GM21786 (cell line): ENCODE data around the gene SMARCA4.
"Not testable (repeated sequence)": the region's sequence is repeated elsewhere in the genome, so short reads cannot be mapped to it uniquely, and the experiment has no call there.

ENCODE experiments used
- ATAC-seq: cut with Tn5 transposase; IDR thresholded peaks from one replicate; pipeline ENCODE4 v1.9.1; 2021; ENCODE audit not compliant: unreplicated experiment

Gene SMARCA4

GRCh38 chr19:11092181-11092538 lies 131.3 kb downstream of the SMARCA4 start:
- no peak for ATAC-seq

DNA sequence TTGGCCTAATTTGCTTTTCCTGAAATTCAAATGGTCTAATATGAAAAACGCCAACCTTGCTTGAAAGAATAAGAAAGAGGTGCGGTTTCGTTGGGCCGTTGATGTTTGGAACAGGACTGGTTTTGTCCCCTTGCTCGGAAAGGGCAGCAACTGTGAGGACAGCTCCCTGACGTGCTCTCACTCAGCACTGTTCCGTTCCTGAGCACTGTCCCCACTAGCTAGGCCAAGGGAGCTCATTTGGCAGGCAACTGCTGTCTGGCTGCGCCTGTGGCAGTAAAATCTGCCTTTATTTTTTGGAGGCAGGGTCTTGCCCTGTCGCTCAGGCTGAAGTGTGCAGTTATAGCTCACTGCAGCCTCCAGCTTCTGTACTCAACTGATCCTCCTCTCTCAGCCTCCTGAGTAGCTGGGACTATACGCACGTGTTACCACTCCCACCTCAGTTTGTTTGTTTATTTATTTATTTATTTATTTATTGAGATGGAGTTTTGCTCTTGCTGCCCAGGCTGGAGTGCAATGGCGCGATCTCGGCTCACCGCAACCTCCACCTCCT lies 132.9 kb downstream of the SMARCA4 start:
- no peak for ATAC-seq

DNA sequence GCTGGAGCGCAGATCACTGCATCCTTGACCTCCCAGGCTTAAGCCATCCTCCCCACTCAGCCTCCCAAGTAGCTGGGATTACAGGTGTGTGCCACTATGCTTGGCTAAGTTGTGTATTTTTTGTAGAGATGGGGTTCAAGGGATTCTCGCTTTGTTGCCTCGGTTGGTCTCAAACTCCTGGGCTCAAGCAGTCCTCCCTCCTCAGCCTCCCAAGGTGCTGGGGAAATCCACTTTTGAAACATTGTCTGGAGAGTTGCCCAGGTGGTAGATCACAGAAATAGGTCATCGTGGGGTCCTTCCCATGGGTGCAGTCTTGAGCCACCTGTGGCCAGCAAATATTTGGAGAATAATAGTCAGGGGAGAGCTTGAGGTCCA lies 133.7 kb downstream of the SMARCA4 start:
- ATAC-seq = no peak

GRCh38 chr19:11096210-11096841 lies 135.5 kb downstream of the SMARCA4 start:
- peak; percentile 54 for ATAC-seq

DNA sequence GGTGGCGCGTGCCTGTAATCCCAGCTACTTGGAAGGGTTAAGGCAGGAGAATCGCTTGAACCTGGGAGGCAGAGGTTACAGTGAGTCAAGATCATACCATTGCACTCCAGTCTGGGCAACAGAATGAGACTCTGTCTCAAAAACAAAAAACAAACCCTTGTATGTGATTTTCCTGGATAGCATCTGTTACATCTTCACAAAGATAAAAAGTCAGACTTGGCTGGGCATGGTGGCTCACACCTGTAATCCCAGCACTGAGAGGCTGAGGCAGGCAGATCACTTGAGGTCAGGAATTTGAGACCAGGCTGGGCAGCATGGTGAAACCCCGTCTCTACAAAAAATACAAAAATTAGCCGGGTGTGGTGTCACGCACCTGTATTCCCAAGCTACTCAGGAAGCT lies 136.5 kb downstream of the SMARCA4 start:
- ATAC-seq = not testable (repeated sequence)

GRCh38 chr19:11098327-11098726 lies 137.5 kb downstream of the SMARCA4 start:
- ATAC-seq = no peak

- ATAC-seq = no peak
Measured at GRCh38 chr19:11098861-11099260, 138.0 kb downstream of the SMARCA4 start.

DNA sequence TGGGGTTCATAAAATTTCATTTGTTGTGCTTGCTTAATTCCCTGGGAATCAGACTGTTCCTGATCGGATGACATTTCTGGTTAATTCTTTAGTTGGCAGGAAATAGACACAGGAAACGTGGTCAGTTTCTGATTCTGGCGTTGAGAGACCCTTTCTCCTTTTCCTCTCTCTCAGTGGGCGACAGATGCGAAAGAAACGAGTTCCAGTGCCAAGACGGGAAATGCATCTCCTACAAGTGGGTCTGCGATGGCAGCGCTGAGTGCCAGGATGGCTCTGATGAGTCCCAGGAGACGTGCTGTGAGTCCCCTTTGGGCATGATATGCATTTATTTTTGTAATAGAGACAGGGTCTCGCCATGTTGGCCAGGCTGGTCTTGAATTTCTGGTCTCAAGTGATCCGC lies 139.2 kb downstream of the SMARCA4 start:
- no peak for ATAC-seq

DNA sequence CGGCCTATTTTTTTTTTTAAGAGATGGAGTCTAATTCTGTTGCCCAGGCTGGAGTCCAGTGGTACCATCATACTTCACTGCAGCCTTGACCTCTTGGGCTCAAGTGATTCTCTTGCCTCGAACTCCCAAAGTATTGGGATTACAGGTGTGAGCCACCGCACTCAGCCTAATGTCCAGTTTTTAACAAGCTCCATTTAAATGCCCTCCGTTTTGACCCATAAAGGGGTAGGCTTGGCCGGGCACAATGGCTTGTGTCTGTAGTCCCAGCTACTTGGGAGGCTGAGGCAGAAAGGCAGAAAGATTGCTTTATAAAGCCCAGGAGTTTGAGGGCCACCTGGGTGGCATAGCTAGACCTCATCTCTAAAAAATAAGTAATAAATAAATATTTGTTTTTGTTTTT lies 140.2 kb downstream of the SMARCA4 start:
- no peak for ATAC-seq

- no peak for ATAC-seq
Measured at GRCh38 chr19:11102944-11103343, 142.1 kb downstream of the SMARCA4 start.

GRCh38 chr19:11103667-11104066 lies 142.8 kb downstream of the SMARCA4 start:
- ATAC-seq = not testable (repeated sequence)

DNA sequence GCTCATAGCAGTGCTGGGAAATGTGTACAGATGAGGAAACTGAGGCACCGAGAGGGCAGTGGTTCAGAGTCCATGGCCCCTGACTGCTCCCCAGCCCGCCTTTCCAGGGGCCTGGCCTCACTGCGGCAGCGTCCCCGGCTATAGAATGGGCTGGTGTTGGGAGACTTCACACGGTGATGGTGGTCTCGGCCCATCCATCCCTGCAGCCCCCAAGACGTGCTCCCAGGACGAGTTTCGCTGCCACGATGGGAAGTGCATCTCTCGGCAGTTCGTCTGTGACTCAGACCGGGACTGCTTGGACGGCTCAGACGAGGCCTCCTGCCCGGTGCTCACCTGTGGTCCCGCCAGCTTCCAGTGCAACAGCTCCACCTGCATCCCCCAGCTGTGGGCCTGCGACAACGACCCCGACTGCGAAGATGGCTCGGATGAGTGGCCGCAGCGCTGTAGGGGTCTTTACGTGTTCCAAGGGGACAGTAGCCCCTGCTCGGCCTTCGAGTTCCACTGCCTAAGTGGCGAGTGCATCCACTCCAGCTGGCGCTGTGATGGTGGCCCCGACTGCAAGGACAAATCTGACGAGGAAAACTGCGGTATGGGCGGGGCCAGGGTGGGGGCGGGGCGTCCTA lies 144.3 kb downstream of the SMARCA4 start:
- no peak for ATAC-seq

DNA sequence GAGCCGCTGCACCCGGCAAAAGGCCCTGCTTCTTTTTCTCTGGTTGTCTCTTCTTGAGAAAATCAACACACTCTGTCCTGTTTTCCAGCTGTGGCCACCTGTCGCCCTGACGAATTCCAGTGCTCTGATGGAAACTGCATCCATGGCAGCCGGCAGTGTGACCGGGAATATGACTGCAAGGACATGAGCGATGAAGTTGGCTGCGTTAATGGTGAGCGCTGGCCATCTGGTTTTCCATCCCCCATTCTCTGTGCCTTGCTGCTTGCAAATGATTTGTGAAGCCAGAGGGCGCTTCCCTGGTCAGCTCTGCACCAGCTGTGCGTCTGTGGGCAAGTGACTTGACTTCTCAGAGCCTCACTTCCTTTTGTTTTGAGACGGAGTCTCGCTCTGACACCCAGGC lies 145.6 kb downstream of the SMARCA4 start:
- ATAC-seq = no peak

- ATAC-seq = no peak
Measured at GRCh38 chr19:11108746-11109145, 147.9 kb downstream of the SMARCA4 start.

DNA sequence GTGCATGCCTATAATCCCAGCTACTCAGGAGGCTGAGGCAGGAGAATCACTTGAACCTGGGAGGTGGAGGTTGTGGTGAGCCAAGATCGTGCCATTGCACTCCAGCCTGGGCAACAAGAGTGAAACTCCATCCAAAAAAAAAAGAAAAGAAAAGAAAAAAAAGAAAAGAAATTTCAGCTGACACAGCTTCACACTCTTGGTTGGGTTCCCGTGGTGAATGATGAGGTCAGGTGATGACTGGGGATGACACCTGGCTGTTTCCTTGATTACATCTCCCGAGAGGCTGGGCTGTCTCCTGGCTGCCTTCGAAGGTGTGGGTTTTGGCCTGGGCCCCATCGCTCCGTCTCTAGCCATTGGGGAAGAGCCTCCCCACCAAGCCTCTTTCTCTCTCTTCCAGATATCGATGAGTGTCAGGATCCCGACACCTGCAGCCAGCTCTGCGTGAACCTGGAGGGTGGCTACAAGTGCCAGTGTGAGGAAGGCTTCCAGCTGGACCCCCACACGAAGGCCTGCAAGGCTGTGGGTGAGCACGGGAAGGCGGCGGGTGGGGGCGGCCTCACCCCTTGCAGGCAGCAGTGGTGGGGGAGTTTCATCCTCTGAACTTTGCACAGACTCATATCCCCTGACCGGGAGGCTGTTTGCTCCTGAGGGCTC lies 150.4 kb downstream of the SMARCA4 start:
- ATAC-seq = no peak

DNA sequence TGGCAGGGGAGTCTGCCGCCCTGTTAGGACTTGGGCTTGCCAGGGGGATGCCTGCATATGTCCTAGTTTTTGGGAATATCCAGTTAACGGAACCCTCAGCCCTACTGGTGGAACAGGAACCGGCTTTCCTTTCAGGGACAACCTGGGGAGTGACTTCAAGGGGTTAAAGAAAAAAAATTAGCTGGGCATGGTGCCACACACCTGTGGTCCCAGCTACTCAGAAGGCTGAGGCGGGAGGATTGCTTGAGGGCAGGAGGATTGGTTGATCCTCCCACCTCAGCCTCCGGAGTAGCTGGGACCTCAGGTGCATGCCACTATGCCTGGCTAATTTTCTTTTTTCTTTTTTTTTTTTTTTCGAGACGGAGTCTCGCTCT lies 150.9 kb downstream of the SMARCA4 start:
- no peak for ATAC-seq
